ENCODE measurements around the gene APAF1. TPM values are rescaled to one million over a fixed set of nuclear protein-coding genes. Genes with fewer than 3 reads are reported as not detected.
"Not testable (repeated sequence)": the region's sequence is repeated elsewhere in the genome, so short reads cannot be mapped to it uniquely, and the experiment has no call there.

The APAF1 gene, protein sequence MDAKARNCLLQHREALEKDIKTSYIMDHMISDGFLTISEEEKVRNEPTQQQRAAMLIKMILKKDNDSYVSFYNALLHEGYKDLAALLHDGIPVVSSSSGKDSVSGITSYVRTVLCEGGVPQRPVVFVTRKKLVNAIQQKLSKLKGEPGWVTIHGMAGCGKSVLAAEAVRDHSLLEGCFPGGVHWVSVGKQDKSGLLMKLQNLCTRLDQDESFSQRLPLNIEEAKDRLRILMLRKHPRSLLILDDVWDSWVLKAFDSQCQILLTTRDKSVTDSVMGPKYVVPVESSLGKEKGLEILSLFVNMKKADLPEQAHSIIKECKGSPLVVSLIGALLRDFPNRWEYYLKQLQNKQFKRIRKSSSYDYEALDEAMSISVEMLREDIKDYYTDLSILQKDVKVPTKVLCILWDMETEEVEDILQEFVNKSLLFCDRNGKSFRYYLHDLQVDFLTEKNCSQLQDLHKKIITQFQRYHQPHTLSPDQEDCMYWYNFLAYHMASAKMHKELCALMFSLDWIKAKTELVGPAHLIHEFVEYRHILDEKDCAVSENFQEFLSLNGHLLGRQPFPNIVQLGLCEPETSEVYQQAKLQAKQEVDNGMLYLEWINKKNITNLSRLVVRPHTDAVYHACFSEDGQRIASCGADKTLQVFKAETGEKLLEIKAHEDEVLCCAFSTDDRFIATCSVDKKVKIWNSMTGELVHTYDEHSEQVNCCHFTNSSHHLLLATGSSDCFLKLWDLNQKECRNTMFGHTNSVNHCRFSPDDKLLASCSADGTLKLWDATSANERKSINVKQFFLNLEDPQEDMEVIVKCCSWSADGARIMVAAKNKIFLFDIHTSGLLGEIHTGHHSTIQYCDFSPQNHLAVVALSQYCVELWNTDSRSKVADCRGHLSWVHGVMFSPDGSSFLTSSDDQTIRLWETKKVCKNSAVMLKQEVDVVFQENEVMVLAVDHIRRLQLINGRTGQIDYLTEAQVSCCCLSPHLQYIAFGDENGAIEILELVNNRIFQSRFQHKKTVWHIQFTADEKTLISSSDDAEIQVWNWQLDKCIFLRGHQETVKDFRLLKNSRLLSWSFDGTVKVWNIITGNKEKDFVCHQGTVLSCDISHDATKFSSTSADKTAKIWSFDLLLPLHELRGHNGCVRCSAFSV (N-terminal part only)
- polyA plus RNA-seq (2011; rRNA removed) (6.0 and 8.8 TPM in 2 replicates), polyA minus RNA-seq (2011; rRNA and poly(A)+ RNA removed) (6.3 and 9.1 TPM in 2 replicates)

DNA sequence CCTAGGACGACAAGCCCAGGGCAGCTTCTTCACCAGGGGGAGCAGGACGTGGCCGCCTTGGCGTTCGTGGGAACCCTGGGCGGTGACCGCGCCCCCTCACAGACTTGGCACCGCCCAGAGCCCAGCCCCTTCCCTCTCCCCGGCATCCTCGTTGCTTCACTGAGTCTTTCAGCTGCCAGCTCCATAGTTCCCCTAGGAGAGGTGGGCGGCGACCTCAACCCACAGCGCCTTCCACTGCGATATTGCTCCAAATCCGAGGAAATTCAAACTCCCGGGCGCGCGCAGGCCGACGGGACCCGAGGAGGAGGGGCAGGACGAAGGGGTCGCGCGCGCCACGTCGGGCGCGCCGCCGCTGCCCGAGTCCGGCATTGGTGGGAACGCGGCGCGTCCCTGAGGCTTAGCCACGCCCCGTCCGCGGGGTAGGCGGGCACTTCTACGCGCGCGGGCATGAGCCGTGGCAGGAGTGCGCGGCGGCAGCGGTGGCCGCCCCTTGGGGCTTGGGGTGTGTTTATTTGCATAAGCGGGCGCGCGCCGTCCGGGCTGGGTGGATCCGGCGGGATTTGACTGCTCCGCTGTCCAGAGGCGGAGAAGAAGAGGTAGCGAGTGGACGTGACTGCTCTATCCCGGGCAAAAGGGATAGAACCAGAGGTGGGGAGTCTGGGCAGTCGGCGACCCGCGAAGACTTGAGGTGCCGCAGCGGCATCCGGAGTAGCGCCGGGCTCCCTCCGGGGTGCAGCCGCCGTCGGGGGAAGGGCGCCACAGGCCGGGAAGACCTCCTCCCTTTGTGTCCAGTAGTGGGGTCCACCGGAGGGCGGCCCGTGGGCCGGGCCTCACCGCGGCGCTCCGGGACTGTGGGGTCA is at the start of gene APAF1, which contains the start of gene IKBIP:
Gene APAF1 (plus strand): TSS at position 579 of the 860 bp plus-strand sequence. CDS start 3,070 bp downstream, outside the sequence.
Gene IKBIP (minus strand): TSS at position 77 of the 860 bp plus-strand sequence. CDS start 87 bp downstream, outside the sequence.
- DNase-seq (ENCODE audit: low read depth), result peak; percentile 76
- TF ChIP-seq, protein P1, sequence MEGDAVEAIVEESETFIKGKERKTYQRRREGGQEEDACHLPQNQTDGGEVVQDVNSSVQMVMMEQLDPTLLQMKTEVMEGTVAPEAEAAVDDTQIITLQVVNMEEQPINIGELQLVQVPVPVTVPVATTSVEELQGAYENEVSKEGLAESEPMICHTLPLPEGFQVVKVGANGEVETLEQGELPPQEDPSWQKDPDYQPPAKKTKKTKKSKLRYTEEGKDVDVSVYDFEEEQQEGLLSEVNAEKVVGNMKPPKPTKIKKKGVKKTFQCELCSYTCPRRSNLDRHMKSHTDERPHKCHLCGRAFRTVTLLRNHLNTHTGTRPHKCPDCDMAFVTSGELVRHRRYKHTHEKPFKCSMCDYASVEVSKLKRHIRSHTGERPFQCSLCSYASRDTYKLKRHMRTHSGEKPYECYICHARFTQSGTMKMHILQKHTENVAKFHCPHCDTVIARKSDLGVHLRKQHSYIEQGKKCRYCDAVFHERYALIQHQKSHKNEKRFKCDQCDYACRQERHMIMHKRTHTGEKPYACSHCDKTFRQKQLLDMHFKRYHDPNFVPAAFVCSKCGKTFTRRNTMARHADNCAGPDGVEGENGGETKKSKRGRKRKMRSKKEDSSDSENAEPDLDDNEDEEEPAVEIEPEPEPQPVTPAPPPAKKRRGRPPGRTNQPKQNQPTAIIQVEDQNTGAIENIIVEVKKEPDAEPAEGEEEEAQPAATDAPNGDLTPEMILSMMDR (IDR thresholded peaks at IDR 0.05; ENCODE audit: insufficient read depth, low read depth, low read length), result peak; percentile 31
- Histone ChIP-seq H3K36me3 (ENCODE audit: control insufficient read depth, insufficient read depth, low read length) (no peaks in the 10 kb centered on the region; the same call in 1 of the 2 replicates), H3K27me3 (ENCODE audit: control insufficient read depth, insufficient read depth, low read length) (no peaks in the 10 kb centered on the region), H3K4me3 (ENCODE audit: low read depth, low read length) (peak within 1 kb of the TSS; percentile 99)
- ChIA-PET POLR2A (interaction anchor here (0.6 to 1.2 kb wide), 5 partner anchors 10 to 101 kb away, joined by 3 to 16 read pairs (median 4); no protein-coding TSS in a partner anchor), CTCF (interaction anchor here (0.9 to 1.5 kb wide), 3 partner anchors 9 to 78 kb away, joined by 3 to 4 read pairs (median 3); partner anchors contain the start of gene SLC25A3)

DNA sequence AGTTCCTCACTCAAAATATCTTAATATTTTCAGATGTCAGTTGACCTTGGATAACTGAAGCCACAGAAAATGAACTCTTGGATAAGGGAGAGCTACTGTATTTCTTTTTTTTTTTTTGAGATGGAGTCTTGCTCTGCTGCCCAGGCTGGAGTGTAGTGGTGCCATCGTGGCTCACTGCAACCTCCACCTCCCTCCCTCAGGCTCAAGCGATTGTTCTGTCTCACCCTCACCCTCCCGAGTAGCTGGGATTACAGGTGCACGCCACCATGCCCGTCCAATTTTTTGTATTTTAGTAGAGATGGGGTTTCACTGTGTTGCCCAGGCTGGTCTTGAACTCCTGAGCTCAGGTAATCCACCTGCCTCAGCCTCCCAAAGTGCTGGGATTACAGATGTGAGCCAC is 47.8 kb upstream of the APAF1 start:
- H3K27me3 ChIP-seq (ENCODE audit: control insufficient read depth, insufficient read depth, low read length); DNase-seq (ENCODE audit: low read depth); POLR2A ChIA-PET; H3K4me3 ChIP-seq (ENCODE audit: low read depth, low read length): not testable (repeated sequence)
- H3K36me3 ChIP-seq (ENCODE audit: control insufficient read depth, insufficient read depth, low read length), result peaks cover 14% of the 10 kb centered on the region
- CTCF ChIA-PET, result interaction anchor here (0.9 to 2.1 kb wide), 3 partner anchors 8 to 57 kb away, joined by 3 to 6 read pairs (median 5); no protein-coding TSS in a partner anchor

DNA sequence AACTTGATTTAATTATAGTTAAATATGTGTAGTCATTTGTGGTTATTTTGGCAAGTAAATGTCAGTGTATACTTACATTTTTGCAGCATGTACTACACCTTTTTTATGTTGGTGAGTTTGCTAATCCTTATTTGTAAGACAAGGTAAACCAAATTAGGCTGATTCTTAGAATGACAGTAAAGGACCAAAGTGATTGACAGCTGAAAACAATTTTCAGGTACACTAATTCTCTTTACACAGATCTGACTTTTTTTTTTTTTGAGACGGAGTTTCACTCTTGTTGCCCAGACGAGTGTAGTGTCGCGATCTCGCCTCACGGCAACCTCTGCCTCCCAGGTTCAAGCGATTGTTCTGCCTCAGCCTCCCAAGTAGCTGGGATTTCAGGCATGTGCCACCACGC is 43.2 kb upstream of the APAF1 start:
- TF ChIP-seq, protein P1 (IDR thresholded peaks at IDR 0.05; ENCODE audit: insufficient read depth, low read depth, low read length), result no peak
- DNase-seq (ENCODE audit: low read depth), result no peak
- peaks cover 17% of the 10 kb centered on the region for H3K36me3 ChIP-seq (ENCODE audit: control insufficient read depth, insufficient read depth, low read length)
- no peaks in the 10 kb centered on the region for H3K27me3 ChIP-seq (ENCODE audit: control insufficient read depth, insufficient read depth, low read length)
- H3K4me3 ChIP-seq (ENCODE audit: low read depth, low read length), result no peak overlapping the region
- CTCF ChIA-PET, result no interaction called here
- POLR2A ChIA-PET, result no interaction called here

DNA sequence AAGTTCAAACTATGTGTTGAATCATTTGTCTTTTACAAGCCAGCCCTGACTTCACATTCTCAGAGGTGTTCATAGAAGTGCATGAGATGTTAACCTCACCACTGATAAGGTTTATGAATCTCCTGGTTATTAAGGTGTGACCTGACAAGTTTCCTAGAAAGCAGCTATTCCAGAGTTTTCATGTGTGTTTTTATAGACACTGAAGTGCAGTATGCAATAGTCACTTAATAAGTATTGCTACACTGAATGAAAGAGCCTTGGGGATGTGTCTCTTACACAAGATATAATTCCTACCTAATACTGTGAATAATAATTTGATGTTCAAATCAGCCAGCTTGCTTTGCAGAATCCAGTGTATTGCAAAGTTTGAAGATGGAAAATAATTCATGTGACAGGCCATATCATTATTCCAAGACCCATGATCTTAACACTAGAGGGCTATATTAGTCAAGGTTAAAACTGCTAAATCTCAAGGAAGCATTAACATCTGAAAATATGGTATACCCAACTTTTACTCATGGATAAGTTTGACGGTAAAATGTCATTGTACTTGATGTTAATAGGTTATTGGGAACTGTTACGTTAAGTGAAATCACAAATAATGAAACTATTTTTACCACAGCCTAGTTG is 38.6 kb upstream of the APAF1 start:
- no peak for DNase-seq (ENCODE audit: low read depth)
- no peaks in the 10 kb centered on the region for H3K27me3 ChIP-seq (ENCODE audit: control insufficient read depth, insufficient read depth, low read length)
- POLR2A ChIA-PET, result no interaction called here
- TF ChIP-seq, protein P1 (IDR thresholded peaks at IDR 0.05; ENCODE audit: insufficient read depth, low read depth, low read length), result no peak
- CTCF ChIA-PET, result interaction anchor here (0.8 to 2.2 kb wide), 4 partner anchors 10 to 46 kb away, joined by 3 to 6 read pairs (median 3); no protein-coding TSS in a partner anchor
- peaks cover 5% of the 10 kb centered on the region for H3K36me3 ChIP-seq (ENCODE audit: control insufficient read depth, insufficient read depth, low read length)
- H3K4me3 ChIP-seq (ENCODE audit: low read depth, low read length), result no peak overlapping the region
